GM21717 (cell line): ENCODE measurements around the gene PROKR1.
"Not testable (repeated sequence)": the region's sequence is repeated elsewhere in the genome, so short reads cannot be mapped to it uniquely, and the experiment has no call there.

Experiments used
- ATAC-seq: cut with Tn5 transposase; IDR thresholded peaks from one replicate; pipeline ENCODE4 v1.9.1; 2021; ENCODE audit warnings: mild to moderate bottlenecking, moderate library complexity; ENCODE audit not compliant: unreplicated experiment

The PROKR1 gene

DNA sequence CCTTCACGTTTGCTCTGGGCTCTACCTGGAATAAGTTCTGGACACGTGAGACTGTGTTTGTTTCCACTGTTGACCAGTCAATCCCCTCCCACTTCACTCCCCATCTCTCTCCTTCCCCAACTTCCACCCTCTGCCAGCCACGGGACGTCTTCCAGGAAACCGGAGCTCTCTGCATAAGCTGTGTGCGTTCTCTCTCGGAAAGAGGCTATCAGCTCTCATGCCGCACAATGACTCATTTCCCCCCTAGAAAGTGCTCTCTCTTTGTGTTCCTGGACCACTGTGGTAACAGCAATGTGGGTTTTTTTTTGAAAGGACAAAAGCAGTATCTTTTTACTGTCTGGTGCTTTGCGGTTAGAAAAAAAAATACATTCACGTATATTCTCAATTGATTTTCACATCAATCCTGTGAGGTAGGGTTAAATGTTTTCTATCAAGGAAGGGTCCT, 10.2 kb downstream of the PROKR1 start:
- ATAC-seq: peak; percentile 84

DNA sequence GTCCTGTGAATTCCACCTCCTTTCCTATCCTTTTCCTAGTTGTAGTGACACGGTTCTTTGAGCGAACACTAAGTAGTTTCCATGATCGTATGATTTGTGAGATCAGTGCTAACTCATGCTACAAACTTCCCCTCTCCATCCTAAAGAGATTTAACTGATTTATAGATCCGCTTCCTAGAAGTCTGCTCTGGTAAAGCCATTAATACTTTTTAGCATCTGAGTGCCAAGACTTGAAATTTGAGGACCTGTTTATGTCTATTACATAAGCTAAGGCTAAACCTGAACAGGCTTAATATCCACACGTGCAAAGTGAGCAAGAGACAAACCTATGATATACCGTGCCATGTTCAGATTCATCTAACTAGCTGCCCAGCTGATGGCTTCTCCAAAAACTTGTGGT, 14.9 kb downstream of the PROKR1 start:
- ATAC-seq: no peak

DNA sequence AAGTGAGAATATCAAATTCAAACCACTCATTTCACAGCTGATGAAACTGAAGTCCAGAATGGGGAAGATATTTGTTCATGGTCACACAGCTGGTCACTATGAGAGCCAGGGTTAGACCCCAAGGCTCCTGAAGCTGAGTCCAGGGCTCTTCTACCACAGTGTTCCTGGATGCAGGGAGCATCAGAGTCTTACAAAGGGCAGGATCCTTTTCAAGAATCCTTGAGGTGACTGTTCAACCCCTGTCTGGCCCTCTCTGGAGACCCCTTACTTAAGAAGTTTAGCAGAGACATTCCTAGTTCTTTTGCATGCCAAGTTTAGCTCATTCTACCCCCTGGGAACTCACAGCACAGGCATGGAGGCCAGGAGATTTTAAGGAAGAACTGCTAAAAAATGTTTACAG, 15.7 kb downstream of the PROKR1 start:
- no peak for ATAC-seq

DNA sequence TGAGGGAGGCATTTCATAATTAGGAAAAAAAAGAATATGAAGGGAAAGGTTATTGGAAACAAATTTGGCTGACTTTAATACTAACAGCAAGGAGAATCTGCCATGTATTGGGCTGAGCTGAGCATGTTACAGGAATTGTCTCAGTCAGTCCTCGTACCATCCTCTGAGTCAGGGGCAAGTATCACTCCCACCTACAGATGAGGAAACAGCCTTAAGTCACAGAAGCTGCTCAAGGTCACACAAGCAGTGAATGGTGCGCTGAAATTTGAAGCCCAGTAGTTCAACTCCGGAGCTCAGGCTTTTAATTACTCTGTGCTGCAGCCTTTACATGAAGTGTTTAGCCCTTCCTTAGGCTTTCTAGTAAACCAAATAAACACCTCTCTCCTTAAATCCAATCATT, 17.3 kb downstream of the PROKR1 start:
- ATAC-seq: no peak

DNA sequence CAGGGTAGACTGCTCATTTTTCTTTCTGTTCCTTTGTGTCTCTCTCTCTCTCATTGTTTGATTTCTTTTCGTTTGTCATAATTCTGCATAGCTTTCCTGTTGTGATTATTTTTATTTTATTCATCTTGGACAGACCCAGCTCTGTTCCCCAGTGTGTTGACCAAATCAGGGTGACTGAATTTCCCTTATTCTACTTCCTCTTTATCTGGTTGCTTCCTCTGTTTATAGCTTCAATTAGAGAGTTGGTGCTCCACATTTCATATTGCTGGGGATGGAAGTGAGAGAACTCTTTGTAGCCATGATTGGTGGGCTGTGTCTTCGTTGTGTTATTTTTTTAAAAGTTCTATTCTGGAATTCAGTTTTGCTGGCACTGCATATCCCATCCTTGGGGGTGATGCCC, 19.1 kb downstream of the PROKR1 start:
- no peak for ATAC-seq

DNA sequence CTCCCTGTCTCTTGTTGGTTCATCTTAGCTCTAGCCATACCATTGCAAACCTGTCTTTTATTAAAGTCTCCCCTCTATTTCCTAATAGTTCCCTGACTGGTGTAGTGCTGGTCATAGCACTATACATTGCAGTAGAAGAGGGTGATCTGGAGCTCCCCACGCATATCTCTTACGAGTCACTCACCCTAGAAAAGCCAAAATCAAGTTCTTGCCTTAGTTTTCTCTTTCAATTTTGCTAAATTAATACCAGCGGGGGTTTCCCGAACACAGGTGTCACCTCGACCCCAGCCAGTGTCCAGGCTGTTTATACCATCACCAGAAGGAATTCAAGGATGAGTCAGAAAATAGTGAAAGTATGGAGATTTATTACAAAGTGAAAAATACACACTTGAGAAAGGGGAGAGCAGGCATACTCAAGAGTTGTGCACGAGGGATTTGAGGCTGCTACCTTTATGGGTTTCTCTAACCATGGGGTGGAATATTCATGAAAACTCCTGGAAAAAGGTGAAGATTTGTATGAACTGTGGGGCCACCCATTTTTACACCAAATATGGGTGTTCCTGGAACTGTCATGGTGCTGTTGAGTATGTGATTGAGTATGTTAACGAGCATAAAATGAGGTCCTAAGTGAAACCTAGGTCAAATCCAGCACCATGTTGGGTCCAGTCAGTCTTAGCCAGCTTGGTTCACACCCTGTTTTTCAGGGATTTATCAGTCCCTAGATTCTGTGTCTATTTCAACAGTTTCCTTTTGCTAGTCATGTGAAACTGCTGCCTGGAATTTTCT, 20.2 kb downstream of the PROKR1 start:
- ATAC-seq: peak; percentile 86

DNA sequence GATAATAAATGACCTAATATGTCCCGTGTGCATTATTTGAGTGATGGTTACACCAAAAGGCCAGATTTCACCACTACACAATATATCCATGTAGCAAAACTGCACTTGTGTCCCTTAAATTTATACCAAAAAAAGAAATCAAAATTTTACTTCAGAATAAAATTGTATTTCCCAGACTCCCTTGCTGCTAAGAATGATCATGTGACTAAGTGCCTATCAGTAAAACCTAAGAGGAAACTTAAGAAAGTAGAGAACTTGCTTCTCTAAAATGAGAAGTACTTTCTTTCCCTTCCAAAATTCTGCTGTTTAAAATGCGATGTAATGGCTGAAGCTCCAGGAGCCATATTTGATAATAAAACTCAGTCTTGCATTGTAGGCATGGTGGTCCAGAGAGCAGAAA, 24.0 kb downstream of the PROKR1 start:
- ATAC-seq: no peak

DNA sequence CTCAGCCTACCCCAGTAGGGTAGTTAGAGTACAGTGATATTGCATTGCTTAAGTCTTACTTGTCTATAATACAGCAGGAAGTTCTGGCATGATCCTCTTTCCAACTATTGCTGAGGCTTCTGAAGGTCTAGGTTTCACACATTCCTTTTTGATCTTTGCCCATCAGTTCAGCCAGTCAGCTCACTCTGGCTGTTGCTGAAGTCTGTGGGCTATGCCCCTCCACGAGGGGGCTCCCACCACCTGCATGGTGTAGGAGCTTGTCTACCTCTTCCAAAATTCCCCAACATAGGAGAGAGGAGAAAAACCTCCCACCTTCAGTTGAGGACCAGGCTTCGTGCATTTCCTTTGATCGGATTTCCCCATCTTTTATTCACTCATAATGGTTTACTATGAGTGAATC, 26.3 kb downstream of the PROKR1 start:
- ATAC-seq: no peak

DNA sequence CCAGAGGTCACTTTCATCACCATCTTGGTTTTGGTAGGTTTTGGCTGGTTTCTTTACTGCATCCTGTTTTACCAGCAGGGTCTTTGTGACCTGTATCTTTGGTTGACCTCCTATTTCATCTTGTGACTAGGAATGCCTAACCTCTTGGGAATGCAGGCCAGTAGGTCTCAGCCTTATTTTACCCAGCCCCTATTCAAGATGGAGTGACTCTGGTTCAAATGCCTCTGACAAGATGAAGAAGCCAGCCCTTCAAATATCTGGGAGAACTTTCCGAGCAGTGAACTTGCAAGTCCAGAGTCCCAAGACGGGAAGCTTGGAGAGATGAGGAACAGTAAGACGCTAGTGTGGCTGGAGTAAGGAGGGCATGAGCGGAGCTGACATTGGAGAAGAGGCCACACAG, 28.6 kb downstream of the PROKR1 start:
- no peak for ATAC-seq

DNA sequence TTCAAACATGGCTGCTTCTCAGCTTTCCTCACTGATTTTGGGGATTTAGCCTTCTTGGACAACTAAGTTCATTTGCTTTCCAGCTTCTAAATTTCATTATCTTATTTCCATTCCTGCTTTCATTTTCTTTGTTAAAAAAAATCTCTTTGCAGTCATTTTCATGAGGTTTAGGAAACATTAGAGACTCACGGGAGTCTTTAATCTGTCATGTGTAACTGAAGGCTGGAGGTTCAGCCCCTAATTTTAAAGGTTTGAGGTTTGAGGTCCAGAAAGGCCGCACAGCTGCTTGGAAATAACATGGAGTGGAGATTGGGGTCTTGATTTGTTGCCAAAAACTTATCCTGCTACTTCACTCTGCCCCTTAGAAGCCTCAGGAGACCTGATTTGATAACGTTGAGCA, 30.3 kb downstream of the PROKR1 start:
- ATAC-seq: no peak

DNA sequence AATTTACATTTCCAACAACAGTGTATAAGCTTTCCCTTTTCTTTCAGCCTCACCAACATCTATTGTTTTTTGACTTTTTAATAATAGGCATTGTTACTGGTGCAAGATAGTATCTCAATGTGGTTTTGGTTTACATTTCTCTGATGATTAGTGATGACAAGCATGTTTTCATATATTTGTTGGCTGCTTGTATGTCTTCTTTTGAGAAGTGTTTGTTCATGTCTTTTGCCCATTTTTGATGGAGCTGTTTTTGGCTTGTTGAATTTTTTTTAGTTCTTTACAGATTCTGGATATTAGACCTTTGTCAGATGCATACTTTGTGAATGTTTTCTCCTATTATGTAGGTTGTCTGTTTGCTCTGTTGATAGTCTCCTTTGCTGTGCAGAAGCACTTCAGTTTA, 32.1 kb downstream of the PROKR1 start:
- no peak for ATAC-seq

DNA sequence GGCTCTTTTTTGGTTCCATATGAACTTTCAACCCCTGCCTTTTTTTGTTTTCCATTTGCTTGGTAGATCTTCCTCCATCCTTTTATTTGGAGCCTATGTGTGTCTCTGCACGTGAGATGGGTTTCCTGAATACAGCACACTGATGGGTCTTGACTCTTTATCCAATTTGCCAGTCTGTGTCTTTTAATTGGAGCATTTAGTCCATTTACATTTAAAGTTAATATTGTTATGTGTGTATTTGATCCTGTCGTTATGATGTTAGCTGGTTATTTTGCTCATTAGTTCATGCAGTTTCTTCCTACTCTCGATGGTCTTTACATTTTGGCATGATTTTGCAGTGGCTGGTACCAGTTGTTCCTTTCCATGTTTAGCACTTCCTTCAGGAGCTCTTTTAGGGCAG, 34.5 kb downstream of the PROKR1 start:
- ATAC-seq: not testable (repeated sequence)

DNA sequence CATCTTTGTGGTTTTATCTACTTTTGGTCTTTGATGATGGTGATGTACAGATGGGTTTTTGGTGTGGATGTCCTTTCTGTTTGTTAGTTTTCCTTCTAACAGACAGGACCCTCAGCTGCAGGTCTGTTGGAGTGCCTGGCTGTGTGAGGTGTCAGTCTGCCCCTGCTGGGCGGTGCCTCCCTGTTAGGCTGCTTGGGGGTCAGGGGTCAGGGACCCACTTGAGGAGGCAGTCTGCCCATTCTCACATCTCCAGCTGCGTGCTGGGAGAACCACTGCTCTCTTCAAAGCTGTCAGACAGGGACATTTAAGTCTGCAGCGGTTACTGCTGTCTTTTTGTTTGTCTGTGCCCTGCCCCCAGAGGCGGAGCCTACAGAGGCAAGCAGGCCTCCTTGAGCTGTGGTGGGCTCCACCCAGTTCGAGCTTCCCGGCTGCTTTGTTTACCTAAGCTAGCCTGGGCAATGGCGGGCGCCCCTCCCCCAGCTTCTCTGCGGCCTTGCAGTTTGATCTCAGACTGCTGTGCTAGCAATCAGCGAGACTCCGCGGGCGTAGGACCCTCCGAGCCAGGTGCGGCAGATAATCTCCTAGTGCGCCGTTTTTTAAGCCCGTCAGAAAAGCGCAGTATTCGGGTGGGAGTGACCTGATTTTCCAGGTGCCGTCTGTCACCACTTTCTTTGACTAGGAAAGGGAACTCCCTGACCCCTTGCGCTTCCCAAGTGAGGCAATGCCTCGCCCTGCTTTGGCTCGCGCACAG, 36.0 kb downstream of the PROKR1 start:
- ATAC-seq: not testable (repeated sequence)

DNA sequence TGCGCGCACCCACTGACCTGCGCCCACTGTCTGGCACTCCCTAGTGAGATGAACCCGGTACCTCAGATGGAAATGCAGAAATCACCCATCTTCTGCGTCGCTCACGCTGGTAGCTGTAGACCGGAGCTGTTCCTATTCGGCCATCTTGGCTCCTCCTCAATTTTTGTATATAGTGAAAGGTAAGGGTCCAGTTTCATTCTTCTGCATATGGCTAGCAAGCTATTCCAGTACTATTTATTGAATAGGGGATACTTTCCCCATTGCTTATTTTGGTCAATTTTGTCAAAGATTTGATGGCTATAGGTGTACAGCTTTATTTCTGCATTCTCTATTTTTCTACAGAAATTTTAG, 36.5 kb downstream of the PROKR1 start:
- ATAC-seq: not testable (repeated sequence)

DNA sequence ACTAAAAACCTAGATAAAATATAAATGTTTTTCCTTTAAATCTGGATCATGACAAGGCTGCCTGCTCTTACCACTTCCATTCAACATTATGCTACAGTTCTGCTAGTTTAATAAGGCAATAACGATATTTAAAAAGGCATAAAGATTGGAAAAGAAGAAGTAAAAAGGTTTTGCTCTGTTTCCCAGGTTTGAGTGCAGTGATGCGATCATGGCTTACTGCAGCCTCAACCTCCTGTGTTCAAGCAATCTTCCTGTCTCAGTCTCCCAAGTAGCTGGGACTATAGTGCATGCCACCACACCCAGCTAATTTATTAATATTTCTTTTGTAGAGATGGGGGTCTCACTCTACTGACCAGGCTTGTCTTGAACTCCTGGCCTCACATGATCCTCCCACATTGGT, 40.8 kb downstream of the PROKR1 start:
- no peak for ATAC-seq

DNA sequence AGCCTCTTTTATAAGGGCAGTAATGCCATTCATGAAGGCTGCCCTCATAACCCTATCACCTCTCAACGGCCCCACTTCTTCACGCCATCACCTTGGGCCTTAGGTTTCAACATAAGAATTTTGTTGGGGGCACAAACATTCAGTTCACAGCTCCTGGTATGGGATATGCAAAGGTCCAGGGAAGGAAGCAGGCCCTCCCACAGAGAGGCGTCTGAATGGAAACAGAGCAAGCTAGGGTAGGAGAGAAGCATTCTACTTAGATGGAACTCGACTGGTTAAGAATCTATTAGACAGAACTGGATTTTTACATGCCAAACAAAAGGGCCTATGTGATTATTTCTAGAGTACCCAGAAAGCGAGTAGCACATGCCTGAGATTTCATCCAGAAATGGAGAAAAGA, 42.8 kb downstream of the PROKR1 start:
- ATAC-seq: no peak

DNA sequence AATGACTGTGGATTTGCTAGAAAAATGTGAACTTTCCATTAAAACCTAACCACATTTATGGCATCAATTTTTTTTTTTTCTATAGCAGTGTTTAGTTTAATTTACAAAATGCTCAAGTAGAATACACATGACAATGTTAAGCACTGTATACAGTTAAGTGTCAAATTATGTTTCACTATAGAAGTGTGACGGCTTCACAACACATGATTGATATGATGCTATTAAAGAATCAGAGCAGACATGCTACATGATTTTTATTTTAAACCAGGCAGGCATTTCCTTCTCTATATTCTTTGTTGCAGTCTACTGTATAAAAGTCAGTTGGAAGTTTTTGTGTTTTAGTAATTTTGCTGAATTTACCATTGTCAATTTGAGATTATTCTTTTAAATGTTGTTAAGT, 43.6 kb downstream of the PROKR1 start:
- no peak for ATAC-seq

DNA sequence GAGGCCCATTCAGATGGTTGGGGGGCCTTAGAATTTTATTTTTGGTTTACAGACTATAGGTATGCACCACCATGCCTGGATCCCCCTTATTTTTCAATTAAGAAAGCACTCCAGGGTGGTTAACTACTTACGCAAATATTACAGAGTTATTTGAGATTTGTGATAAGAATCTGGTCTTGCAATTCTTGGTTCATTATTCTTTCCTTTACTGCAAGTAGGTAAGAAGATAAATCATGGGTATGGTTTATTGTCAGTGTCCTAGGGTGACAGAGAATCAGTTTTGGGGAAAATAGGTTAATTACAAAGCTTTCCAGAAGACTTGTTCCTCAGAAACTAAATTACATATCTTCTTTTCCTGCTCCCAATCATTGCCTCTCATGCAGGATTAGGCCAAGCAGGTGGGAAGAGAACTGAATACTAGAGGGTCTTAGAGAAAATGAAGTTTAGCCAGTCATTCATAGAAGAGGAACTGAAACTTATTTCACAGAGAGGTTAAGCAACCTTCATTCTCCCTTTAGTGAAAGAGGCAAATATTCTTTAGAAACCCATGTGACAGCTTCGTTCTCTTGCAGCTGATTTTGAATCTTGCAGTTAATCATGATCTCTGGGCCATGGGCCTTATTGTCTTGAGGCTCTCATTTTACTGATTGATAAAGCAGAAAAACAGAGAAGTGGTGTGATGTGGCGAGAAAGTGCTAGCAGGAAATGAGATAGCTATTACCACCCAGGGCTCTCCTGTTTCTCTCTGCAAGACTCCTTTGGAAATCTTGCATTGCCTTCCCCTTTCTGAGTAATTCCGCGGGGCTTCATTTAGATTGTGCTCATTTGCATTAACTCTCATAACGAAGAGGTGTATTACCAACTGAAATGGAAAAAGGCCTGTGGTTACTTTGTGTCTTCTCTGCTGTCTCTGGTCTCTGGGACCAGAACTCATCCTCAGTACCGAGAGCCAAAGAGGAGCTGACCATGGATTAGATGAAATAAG, 46.5 kb downstream of the PROKR1 start:
- peak; percentile 93 for ATAC-seq

DNA sequence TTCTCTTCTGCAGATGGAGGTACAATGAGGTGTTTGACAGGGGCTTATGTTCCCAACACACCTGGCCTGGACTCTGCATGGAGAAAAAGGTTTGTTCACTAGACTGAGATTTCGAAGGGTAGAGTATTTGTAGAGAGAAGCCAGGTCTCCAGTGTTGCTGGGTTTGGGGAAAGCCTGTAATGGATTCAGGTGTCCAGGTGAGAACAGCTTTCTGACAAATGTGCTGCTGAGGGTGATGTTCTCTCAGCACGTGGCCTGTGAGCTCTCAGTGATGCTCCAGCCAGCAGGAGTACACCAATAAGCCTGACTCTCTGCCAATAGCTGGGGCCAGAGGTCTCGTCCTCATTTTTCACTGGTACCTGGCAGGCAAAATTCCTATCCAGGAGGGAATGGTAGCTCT, 47.5 kb downstream of the PROKR1 start:
- no peak for ATAC-seq

DNA sequence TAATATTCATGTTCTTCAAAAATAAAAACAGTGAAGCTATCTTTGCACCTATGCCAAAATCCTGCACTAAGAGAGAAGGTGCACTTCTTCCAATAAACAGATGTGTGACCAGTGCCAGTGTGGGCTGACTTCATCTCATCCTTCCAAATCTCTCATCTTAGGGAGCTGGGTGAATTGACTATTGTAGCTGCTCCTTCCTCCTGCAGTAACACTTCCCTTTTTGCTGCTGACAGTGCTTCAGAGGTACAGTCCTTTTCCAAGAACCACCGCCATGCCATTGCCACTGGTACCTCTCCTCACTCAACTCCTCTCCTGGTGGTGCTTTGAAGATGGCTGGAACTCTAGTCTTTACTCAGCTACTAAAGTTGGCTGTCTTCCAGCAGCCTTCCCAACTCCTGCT, 49.1 kb downstream of the PROKR1 start:
- no peak for ATAC-seq

DNA sequence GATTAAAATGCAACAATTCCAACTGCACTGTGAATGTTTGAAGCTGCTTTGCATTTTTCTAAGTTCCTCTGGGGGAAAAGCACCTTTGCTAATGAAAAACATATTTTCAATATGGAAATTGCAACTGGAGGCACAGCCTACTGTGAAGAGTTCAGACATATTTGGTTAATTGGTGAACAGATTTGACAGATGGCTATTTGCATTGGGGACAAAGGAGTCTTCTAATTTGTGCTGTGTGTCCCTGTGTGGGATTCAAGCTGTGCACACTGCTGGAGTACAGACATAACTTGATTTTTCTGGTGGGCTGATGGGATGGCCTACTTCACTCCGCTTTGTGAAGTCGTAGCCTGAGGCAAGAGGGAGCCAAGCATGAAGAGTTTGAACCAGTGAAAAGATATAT, 50.6 kb downstream of the PROKR1 start:
- ATAC-seq: no peak
